HG03432 (cell line): Measurements from ENCODE around the gene IFIT2.

Experiments used
- ATAC-seq: cut with Tn5 transposase; IDR thresholded peaks from one replicate; pipeline ENCODE4 v1.9.1; 2021; ENCODE audit warnings: mild to moderate bottlenecking, moderate library complexity; ENCODE audit not compliant: unreplicated experiment

Gene IFIT2

GRCh38 chr10:89357975-89358374, 56.1 kb downstream of the IFIT2 start:
- ATAC-seq = no peak
